Muscle of arm (tissue), 14 donors: ENCODE results near the gene ASF1A. TPM values are rescaled to one million over a fixed set of nuclear protein-coding genes. Genes with fewer than 3 reads are reported as not detected.
A peak's percentile ranks its signal among the peaks of the same experiment; 100 is the strongest.
"Not testable (repeated sequence)": the region's sequence is repeated elsewhere in the genome, so short reads cannot be mapped to it uniquely, and the experiment has no call there.

Experiments used
- DNase-seq: peaks from one replicate; pipeline ENCODE4 v3.0.0-alpha.2; 2013
- long read RNA-seq, 11 donors: transcript quantifications; one replicate each; lab custom pipeline, GENCODE V29; 2026
- polyA plus RNA-seq, 12 donors: library from polyadenylated mRNA; unstranded; fragments of 120-200 nt; gene quantifications; one replicate each; pipeline ENCODE4 v1.2.1, GENCODE V29; 2013; ENCODE audit not compliant: insufficient read length in 12 of 12

The ASF1A gene
- 10 to 100 TPM in 11 of 12 donors, not detected in 1; 17.4 to 24.4 (median 21.5) TPM for polyA plus RNA-seq
- long read RNA-seq, donor 1, transcript ASF1A-201 (4 exons, 2,362 nt) = major isoform, 17 of 17 reads
- long read RNA-seq, donor 1, partial matches to known transcripts = 0 of 17 reads
- long read RNA-seq, donor 1, other reads (novel, unspliced or antisense) = 0 of 17 reads
- long read RNA-seq, donor 2, transcript ASF1A-201 (4 exons, 2,362 nt) = major isoform, 20 of 20 reads
- long read RNA-seq, donor 2, partial matches to known transcripts = 0 of 20 reads
- long read RNA-seq, donor 2, other reads (novel, unspliced or antisense) = 0 of 20 reads
- long read RNA-seq, donor 3, transcript ASF1A-201 (4 exons, 2,362 nt) = major isoform, 16 of 16 reads
- long read RNA-seq, donor 3, partial matches to known transcripts = 0 of 16 reads
- long read RNA-seq, donor 3, other reads (novel, unspliced or antisense) = 0 of 16 reads
- long read RNA-seq, donor 4, partial matches to known transcripts = 0 of 2 reads
- long read RNA-seq, donor 4, other reads (novel, unspliced or antisense) = 0 of 2 reads
- long read RNA-seq, donor 5, transcript ASF1A-201 (4 exons, 2,362 nt) = major isoform, 21 of 21 reads
- long read RNA-seq, donor 5, partial matches to known transcripts = 0 of 21 reads
- long read RNA-seq, donor 5, other reads (novel, unspliced or antisense) = 0 of 21 reads
- long read RNA-seq, donor 6, transcript ASF1A-201 (4 exons, 2,362 nt) = major isoform, 9 of 9 reads
- long read RNA-seq, donor 6, partial matches to known transcripts = 0 of 9 reads
- long read RNA-seq, donor 6, other reads (novel, unspliced or antisense) = 0 of 9 reads
- long read RNA-seq, donor 7, transcript ASF1A-201 (4 exons, 2,362 nt) = major isoform, 9 of 9 reads
- long read RNA-seq, donor 7, partial matches to known transcripts = 0 of 9 reads
- long read RNA-seq, donor 7, other reads (novel, unspliced or antisense) = 0 of 9 reads
- long read RNA-seq, donor 8, transcript ASF1A-201 (4 exons, 2,362 nt) = major isoform, 8 of 8 reads
- long read RNA-seq, donor 8, partial matches to known transcripts = 0 of 8 reads
- long read RNA-seq, donor 8, other reads (novel, unspliced or antisense) = 0 of 8 reads
- long read RNA-seq, donor 9, transcript ASF1A-201 (4 exons, 2,362 nt) = major isoform, 8 of 8 reads
- long read RNA-seq, donor 9, partial matches to known transcripts = 0 of 8 reads
- long read RNA-seq, donor 9, other reads (novel, unspliced or antisense) = 0 of 8 reads
- long read RNA-seq, donor 10, transcript ASF1A-201 (4 exons, 2,362 nt) = major isoform, 15 of 15 reads
- long read RNA-seq, donor 10, partial matches to known transcripts = 0 of 15 reads
- long read RNA-seq, donor 10, other reads (novel, unspliced or antisense) = 0 of 15 reads
- long read RNA-seq, donor 11, transcript ASF1A-201 (4 exons, 2,362 nt) = major isoform, 14 of 15 reads
- long read RNA-seq, donor 11, partial matches to known transcripts = 0 of 15 reads
- long read RNA-seq, donor 11, other reads (novel, unspliced or antisense) = 0 of 15 reads

DNA sequence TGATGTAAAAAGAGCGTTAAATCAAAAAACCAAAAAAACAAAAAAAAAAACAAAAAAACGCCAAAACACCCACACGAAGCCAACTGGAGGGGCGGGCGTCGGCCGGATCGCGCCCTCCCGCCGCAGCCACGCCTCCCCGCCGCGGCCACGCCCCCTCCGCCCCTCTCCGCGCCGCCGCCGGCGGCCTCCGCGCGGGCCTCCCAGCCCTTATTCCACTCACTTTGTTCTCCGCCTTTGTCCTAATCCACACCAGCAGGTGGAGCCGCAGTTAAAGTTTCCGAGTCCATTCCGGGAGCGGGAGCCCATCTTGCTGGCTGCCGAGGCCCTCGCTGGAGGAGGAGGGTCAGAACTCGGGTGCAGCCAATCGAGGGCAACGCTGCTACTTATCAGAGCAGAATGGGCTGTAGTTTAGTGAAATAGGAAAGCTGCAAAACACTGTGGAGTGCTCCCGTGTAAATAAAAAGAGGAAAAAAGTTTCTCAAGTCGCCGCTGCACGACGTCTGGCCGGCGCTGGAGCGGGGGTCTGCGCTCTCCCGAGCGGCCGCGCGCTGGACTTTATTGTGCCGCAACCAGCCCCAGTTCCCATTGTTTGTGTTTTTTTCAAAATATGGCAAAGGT, at the start of gene ASF1A:
ASF1A (plus strand) TSS at position 346 of the 618 bp plus-strand sequence; CDS start at position 608, 262 bp downstream.
- DNase-seq = peak; percentile 97

DNA sequence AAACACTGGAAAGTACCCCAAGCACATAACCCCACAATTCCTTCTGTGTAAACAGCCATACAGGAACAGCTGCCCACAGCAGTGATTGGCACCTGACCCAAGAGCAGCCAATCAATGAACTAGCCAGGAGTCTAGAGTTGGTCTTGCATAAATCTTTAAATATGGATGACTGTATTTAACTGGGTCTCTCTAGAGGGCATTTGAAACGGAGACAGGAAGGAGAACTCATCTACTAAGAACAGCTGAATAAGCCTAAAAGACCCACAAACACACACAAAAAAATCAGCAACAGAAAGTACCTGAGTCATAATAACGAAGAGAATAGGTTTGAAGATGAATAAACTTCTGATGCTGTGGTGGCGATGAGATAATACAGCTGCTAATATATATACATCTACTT, 49.0 kb upstream of the ASF1A start:
- DNase-seq = no peak

DNA sequence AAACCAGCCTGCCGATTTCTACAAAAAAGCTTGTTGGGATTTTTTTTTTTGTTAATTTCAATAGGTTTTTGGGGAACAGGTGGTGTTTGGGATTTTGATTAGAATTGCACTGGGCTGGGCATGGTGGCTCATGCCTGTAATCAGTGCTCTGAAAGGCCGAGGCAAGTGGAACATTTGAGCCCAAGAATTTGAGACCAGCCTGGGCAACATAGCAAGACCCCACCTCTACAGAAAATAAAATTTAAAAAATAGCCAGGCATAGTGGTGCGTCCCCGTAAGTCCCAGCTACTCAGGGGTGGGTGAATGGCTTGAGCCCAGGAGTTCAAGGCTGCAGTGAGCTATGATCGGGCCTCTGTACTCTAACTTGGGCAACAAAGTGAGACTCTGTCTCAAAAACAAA, 40.5 kb upstream of the ASF1A start:
- DNase-seq = no peak

DNA sequence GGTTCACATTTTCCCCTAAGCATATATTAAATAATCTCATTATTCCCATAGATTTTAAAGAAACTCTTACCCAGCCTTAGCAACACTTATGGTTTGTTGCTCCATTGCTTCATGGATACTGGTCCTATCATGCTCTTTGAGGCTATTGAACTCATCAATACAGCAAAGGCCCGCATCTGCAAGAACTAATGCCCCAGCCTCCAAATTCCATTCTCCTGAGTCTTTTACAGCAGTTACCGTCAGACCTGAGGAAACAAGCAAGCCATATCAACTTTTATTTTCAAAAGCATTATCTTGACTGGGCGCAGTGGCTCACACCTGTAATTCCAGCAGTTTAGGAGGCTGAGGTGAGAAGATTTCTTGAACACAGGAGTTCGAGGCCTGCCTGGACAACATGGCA, 37.7 kb upstream of the ASF1A start:
- no peak for DNase-seq

DNA sequence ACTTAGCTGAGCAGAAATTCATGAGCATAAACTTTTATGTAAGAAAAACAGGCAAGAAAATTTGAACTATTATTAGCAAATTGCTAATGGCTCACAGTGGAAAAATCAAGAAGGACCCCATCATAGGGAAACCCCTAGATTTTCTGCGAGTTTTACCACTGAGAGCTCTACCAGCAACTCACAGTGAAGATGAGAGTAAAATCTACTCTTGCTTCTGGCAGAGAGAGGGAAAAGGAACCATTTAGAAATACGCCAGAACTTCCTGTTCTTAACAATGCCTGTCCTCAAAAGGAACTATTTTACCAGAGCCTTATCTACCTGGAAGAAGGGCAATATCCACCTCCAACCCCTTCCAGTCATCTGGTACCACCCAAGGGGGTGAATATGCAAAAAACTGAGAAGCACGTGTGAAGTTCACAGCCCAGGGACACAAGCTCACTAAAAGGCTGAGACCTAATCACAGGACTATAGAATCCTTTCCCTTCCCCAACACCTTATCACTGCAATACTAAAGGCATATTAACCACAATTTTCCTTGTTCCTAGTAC, 34.4 kb upstream of the ASF1A start:
- DNase-seq = no peak

DNA sequence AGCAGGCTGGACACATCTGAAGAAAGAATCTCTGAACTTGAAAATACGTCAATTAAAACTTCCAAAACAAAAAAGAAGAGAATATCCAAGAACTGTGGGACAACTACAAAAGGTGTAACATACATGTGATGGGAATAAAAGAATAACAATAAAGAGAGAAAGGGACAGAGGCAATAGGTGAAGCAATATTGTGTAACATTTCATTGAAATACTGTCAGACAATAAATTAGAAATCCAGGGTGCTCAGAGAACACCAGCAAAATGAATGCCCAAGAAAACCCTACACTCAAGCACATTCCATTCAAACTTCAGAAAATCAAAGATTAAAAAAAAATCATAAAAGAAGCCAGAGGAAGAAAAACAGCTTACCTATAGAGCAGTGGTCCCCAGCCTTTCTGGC, 33.6 kb upstream of the ASF1A start:
- no peak for DNase-seq

DNA sequence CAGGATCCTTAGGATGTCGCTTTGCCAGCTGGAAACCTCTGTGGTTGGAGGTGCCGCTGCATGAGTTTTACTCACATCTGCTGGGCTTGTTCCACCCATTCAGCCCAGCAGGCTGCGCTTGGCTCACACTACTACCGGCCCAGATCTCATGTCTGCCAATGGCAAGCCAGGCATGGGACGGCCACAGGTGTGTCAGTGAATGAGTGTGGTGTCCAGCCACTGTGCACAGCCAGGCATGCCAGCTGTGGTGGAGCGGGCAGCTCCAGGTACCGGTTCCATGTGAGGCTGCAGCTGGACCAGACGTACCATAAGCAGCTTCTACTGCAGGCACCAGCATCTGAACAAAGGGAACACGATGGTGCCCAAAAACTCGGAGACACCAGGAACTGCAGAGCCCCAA, 33.1 kb upstream of the ASF1A start:
- DNase-seq = no peak

DNA sequence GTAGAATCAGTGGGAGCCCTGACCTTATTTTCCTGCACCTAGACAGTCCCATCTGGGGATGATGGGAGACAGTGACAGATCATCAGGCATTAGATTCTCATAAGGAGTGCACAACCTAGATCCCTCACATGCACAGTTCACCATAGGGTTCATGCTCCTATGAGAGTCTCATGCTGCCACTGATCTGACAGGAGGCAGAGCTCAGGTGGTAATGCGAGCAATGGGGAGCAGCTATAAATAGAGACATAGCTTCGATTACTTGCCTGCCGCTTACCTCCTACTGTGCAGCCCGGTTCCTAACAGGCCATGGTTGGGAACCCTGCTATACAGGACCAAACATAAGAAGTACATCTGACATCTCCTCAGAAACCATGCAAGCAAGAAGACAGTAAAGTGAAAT, 31.5 kb upstream of the ASF1A start:
- DNase-seq = no peak

DNA sequence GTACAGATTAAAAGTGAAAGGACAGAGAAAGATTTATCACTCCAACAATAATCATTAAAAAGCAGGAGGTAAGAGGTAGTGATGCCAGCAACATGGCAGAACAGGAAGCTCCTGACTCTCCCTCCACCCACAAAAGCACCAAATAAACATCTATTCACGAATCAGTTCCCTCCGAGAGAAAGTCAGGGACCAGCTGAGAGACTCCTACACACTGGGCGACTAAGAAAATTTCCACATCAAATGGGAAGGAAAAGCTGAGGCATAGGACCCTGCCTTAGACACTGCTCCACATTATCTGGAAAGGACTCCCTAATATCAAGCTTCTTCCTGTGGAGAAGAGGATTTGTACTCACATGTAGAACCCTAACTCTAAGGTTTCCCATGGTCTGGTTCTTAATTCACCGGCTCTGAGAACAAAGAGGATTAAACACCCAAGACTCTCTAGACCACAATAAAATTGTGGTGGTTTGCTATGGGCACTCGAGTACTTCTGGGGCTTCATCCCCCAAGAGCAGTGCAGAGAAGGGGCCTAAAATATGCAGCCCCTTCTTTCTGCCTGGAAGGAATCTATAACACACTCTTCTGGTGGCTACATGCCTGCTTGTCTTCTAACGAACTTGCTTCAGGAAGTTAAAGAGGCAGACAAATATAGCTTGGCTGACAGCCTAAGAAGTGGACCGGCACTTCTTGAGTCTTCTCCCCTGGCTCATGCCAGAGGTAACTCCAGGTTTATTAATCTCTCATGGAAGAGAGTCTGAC, 29.4 kb upstream of the ASF1A start:
- DNase-seq = no peak

DNA sequence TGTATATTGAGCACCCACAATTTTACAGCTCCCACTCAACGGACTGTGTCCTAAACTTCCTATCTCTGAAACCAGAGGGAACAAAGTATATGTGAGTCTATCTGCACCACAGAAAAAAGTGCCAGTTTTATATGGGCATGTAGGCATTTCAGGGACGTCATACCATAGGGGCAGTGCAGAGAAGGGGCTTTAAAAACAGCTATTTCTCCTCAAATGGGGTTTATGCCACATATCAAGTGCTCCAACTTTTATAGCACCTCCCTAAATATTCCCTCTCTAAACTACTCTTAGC, 28.9 kb upstream of the ASF1A start:
- DNase-seq = no peak

DNA sequence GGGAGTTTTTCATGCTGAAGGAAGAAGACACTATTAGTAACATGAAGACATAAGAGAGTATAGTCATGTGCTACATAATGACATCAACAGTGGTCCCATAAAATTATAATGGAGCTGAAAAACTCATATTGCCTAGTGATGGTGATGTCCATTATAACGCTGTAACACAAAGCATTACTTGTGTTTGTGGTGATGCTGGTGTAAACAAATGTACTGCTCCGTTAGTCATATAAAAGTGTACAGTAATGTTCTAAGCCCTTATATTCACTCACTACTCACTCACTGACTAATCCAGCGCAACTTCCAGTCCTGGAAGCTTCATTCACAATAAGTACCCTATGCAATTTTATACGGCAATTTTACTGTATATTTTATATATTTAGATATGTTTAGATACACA, 26.8 kb upstream of the ASF1A start:
- DNase-seq = no peak

DNA sequence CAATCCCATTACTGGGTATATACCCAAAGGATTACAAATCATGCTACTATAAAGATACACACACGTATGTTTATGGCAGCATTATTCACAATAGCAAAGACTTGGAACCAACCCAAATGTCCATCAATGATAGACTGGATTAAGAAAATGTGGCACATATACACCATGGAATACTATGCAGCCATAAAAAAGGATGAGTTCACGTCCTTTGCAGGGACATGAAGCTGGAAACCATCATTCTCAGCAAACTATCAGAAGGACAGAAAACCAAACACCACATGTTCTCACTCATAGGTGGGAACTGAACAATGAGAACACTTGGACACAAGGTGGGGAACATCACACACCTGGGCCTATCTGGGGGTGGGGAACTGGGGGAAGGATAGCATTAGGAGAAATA, 25.1 kb upstream of the ASF1A start:
- not testable (repeated sequence) for DNase-seq

DNA sequence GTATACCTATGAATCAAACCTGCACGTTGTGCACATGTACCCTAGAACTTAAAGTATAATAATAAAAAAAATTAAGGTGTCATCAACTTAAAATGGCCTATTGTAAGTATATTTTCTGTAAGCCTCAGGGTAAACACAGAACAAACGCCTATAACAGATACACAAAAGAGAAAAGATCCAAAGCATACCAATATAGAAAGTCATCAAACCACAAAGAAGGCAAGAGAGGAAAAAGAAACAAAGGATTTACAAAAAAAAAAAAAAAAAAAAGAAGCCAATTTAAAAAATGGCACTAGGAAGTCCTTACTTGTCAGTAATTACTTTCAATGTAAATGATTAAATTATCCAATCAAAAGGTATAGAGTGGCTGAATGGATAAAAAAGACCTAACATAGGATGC, 24.6 kb upstream of the ASF1A start:
- no peak for DNase-seq

DNA sequence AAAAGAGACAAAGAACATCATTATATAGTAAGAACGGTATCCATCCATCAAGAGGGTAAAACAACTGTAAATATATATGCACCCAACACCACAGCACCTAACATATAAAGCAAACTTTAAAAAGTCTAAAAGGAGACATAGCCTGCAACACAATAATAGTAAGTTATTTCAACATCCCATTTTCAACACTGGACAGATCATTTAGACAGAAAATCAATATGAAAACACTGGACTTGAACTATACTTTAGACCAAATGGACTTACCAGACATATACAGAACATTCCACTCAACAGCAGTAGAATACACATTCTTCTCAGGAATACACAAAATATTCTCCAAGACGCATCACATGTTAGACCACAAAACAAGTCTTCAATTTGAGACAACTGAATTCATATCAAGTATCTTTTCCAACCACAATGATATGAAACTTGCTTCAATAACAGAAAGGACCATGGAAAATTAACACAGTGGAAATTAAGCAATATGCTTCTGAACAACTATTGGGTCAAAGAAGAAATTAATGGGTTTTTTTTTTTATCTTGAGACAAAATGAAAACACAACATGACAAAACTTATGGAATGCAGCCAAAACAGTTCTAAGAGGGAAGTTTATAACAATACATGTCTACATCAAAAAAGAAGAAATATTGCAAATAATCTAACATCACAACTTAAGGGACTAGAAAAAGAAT, 23.9 kb upstream of the ASF1A start:
- no peak for DNase-seq

DNA sequence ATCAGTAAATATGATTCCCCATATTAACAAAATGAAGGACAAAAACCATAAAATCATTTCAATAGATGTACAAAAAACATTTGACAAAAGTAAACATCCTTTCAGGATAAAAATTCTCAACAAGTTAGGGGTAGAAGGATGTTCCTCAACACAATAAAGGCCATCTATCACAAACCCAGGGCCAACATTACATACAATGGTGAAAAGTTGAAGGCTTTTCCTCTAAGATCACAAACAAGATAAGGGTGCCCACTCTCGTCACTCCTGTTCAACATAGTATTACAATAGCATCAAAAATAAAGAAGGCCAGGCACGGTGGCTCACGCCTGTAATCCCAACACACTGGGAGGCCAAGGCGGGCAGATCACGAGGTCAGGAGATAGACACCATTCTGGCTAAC, 22.6 kb upstream of the ASF1A start:
- DNase-seq = no peak

DNA sequence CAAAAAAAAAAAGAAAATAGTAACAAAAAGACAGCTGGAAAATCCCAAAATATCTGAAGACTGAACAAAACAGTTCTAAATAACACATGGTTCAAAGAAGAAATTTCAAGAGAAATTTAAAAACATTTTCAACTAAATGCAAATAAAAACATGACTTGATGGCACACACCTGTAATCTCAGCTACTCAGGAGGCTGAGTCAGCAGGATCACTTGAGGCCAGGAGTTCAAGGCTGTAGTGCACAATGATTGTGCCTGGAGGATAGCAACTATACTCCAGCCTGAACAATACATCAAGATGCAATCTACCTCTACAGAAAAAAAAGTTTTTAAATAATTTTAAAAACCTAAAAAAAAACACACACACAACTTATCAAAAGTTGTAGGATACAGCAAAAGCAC, 21.6 kb upstream of the ASF1A start:
- no peak for DNase-seq

DNA sequence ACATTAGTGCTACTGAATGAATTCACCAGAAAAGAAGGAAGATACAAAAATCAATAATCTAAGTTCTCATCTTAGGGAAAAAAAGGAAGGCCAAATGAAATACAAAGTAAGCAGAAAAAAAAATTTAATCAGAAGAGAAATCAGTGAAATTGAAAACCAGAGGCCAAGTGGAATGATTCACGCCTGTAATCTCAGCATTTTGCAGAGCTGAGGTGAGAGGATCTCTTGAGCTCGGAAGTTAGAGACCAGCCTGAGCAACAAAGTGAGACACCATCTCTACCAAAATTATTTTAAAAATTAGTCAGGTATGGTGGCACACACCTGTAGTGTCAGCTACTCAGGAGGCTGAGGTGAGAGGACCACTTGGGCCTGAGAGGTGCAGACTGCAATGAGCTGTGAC, 21.2 kb upstream of the ASF1A start:
- no peak for DNase-seq

DNA sequence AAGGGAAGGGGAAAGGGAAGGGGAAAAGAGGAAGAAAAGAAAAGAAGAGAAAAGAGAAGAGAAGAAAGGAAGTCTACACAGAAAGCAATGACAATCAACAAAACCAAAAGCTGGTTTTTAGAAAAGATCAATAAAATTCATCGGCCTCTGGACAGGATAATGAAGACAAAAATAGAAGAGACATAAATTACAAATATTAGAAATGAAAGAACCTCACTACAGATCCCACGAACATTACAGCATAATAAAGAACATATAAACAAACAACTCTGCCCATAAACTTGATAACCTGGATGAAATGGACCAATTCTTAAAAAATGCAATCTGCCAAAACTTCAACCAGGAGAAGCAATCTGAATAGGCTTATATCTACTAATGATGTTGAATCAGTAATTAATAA, 20.7 kb upstream of the ASF1A start:
- DNase-seq = no peak

DNA sequence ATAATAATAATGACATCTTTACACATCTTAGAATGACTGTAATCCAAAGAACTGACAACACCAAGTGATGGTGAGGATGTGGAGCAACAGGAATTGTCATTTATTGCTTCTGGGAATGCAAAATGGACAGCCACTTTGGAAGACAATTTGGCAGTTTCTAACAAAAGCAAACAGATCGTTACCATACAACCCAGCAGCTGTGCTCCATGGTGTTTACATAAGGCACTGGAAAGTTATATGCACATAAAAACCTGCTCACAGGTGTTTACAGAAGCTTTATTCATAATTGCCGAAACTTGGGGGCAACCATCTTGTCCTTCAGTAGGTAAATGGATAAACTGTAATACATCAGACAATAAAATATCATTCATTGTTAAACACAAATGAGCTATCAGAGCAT, 18.3 kb upstream of the ASF1A start:
- DNase-seq = no peak

DNA sequence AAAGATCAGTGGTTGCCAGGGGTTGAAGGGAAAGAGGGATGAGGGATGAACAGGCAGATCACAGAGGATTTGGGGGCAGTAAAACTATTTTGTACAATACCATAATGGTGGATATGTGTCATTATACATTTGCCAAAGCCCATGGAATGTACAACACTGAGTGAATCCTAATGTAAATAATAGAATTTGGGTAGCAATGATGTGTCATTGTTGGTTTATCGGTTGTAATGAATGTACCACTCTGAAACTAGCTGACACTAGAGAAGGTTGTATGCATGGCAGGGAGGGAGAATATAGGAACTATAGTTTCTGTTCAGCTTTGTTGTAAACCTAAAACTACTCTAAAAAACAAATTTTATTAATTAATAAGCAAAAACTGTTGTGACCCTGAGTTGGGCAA, 17.8 kb upstream of the ASF1A start:
- no peak for DNase-seq
